GM12878 (cell line): Measurements from ENCODE around the gene CEP63. TPM values are rescaled to one million over a fixed set of nuclear protein-coding genes. Genes with fewer than 3 reads are reported as not detected.

Source experiments
- ATAC-seq: fragments of 200-7000 bp; cut with Tn5 transposase; 3 replicates; pipeline ENCODE4 v1.9.1; 2020; ENCODE audit warnings: mild to moderate bottlenecking, moderate library complexity
- BruUV-seq: library from RNA; stranded (reverse); fragments of 400-500 nt; replicated peaks from 2 replicates; lab custom pipeline; 2021; lab: Mats Ljungman, UMichigan
- CTCF ChIA-PET: fragments of 300-600 bp; sonication (Branson Sonifier 250); formaldehyde crosslinking; extraction: SDS; loops from one replicate; lab custom pipeline; 2021; ENCODE audit warnings: inconsistent platforms; lab: Yijun Ruan, JAX
- POLR2A ChIA-PET: fragments of 350-600 bp; formaldehyde crosslinking; extraction: SDS; loops from one replicate; lab custom pipeline; 2021; ENCODE audit warnings: inconsistent platforms; lab: Charles Lee
- RAD21 ChIA-PET: fragments of 300-600 bp; sonication (Branson Sonifier 250); formaldehyde crosslinking; loops from one replicate; lab custom pipeline; 2023; ENCODE audit warnings: antibody characterized with exemption; ENCODE audit not compliant: unreplicated experiment; lab: Charles Lee
- SMC1A ChIA-PET: fragments of 300-600 bp; sonication (Branson Sonifier 250); formaldehyde crosslinking; loops from one replicate; lab custom pipeline; 2023; ENCODE audit not compliant: unreplicated experiment, uncharacterized antibody; lab: Charles Lee
- DNase-seq: peaks from one replicate; pipeline ENCODE4 v3.0.0-alpha.2; 2011; ENCODE audit warnings: low read depth, low spot score
- FAIRE-seq: peaks from 3 replicates; lab custom pipeline; 2011; peaks lifted over from hg19 to GRCh38; lab: Jason Lieb, UNC
- H2AFZ ChIP-seq: 2 replicates; pipeline ENCODE4 v1.6.0; 2011; ENCODE audit warnings: low read depth, low read length, control low read depth; ENCODE audit not compliant: control insufficient read depth
- H3K27ac ChIP-seq: 2 replicates; pipeline ENCODE4 v1.5.1; 2011; ENCODE audit warnings: control low read depth; ENCODE audit not compliant: control insufficient read depth, insufficient read depth
- H3K27me3 ChIP-seq, 2 experiments: replicated peaks in 1 of 2; 2 replicates each; pipeline versions ENCODE4 v1.6.0 to v1.6.1; 2011; ENCODE audit warnings: low read length in 1 of 2; ENCODE audit not compliant: control insufficient read depth in 2 of 2, insufficient read depth in 2 of 2
- H3K36me3 ChIP-seq, 2 experiments: 2 replicates each; pipeline ENCODE4 v1.5.1; 2011; ENCODE audit warnings: low read length in 1 of 2; ENCODE audit not compliant: control insufficient read depth in 2 of 2, insufficient read depth in 2 of 2
- H3K4me1 ChIP-seq: 2 replicates; pipeline ENCODE4 v1.6.1; 2011; ENCODE audit warnings: mild to moderate bottlenecking, low read length, moderate library complexity, mixed read lengths; ENCODE audit not compliant: control insufficient read depth, insufficient read depth
- H3K4me2 ChIP-seq: 2 replicates; pipeline ENCODE4 v1.6.0; 2011; ENCODE audit warnings: control low read depth; ENCODE audit not compliant: control insufficient read depth, insufficient read depth
- H3K4me3 ChIP-seq: fragments of 200-600 bp; sonication (generic); 2 replicates; pipeline ENCODE4 v1.5.1; 2016
- H3K79me2 ChIP-seq: 2 replicates; pipeline ENCODE4 v1.6.0; 2011; ENCODE audit warnings: low read length; ENCODE audit not compliant: control insufficient read depth, insufficient read depth
- H3K9ac ChIP-seq: 2 replicates; pipeline ENCODE4 v1.8.0; 2011; ENCODE audit warnings: low read length, control low read depth, mixed read lengths; ENCODE audit not compliant: control insufficient read depth, insufficient read depth
- H3K9me3 ChIP-seq: replicated peaks from 3 replicates; pipeline ENCODE4 v1.5.1; 2011; ENCODE audit warnings: mild to moderate bottlenecking, low read length; ENCODE audit not compliant: control insufficient read depth, insufficient read depth
- H4K20me1 ChIP-seq: 2 replicates; pipeline ENCODE4 v1.6.0; 2011; ENCODE audit not compliant: control insufficient read depth, insufficient read depth
- CREB1 ChIP-seq: IDR thresholded peaks from 2 replicates; pipeline ENCODE4 v1.6.1; 2012; ENCODE audit warnings: low read depth, mild to moderate bottlenecking, inconsistent platforms
- CTCF ChIP-seq, 3 experiments: IDR thresholded peaks in 2 of 3; conservative IDR thresholded peaks in 1 of 3; 2 replicates each; pipeline ENCODE4 v1.5.1; 2011; ENCODE audit warnings: low read depth in 3 of 3, low read length in 3 of 3, mild to moderate bottlenecking in 3 of 3, control low read depth in 2 of 3, moderate library complexity in 2 of 3, inconsistent platforms in 1 of 3, mixed read lengths in 1 of 3; ENCODE audit not compliant: control insufficient read depth in 2 of 3, insufficient read depth in 1 of 3; ENCODE audit errors: extremely low read depth in 1 of 3
- DPF2 ChIP-seq: fragments of 450-650 bp; IDR thresholded peaks from 2 replicates; pipeline ENCODE4 v1.6.1; 2017; ENCODE audit warnings: mild to moderate bottlenecking
- EZH2 ChIP-seq: IDR thresholded peaks from 2 replicates; pipeline ENCODE4 v1.6.1; 2012; ENCODE audit warnings: low read depth, mild to moderate bottlenecking, control low read depth, inconsistent platforms, low read length, borderline replicate concordance; ENCODE audit not compliant: control insufficient read depth
- JUNB ChIP-seq: IDR thresholded peaks from 2 replicates; pipeline ENCODE4 v1.6.1; 2016; ENCODE audit warnings: antibody characterized with exemption, mild to moderate bottlenecking
- MYB ChIP-seq: fragments of 150-350 bp; IDR thresholded peaks from 2 replicates; pipeline ENCODE4 v1.6.1; 2014; ENCODE audit warnings: mild to moderate bottlenecking, low read depth, low read length, borderline replicate concordance
- NRF1 ChIP-seq: conservative IDR thresholded peaks from 2 replicates; pipeline ENCODE4 v1.6.1; 2011; ENCODE audit warnings: mild to moderate bottlenecking, low read depth, low read length, improper control_type of control experiment
- PAX8 ChIP-seq: fragments of 450-650 bp; IDR thresholded peaks from 2 replicates; pipeline ENCODE4 v1.6.1; 2017; ENCODE audit warnings: mild to moderate bottlenecking, moderate library complexity
- POLR2A ChIP-seq: IDR thresholded peaks from 2 replicates; pipeline ENCODE4 v1.6.1; 2011; ENCODE audit warnings: low read depth, mild to moderate bottlenecking, low read length
- ZBTB33 ChIP-seq: fragments of 450-650 bp; IDR thresholded peaks from 2 replicates; pipeline ENCODE4 v1.6.1; 2017; ENCODE audit warnings: mild to moderate bottlenecking
- WGBS: methylation state at CpG from one replicate; pipeline ENCODE4 v1.1.6; 2016; ENCODE audit warnings: low lambda C conversion rate; ENCODE audit not compliant: insufficient replicate concordance, insufficient coverage; ENCODE audit errors: missing lambda C conversion rate; 5-methylcytosine and 5-hydroxymethylcytosine counted together
- in situ Hi-C: fragments of 300-500 bp; cut with MboI; formaldehyde crosslinking; loops from 9 replicates; pipeline ENCODE4 v1.14.3; 2018; ENCODE audit warnings: mixed read lengths
- intact Hi-C: fragments of 100-400 bp; cut with micrococcal nuclease; formaldehyde crosslinking; loops from one replicate; pipeline ENCODE4 v1.14.2; 2022; ENCODE audit not compliant: unreplicated experiment
- polyA plus RNA-seq, 11 experiments: library from polyadenylated mRNA; depleted of rRNA in 4 of 11; unstranded in 6 of 11; stranded (reverse) in 5 of 11; fragments of >200 nt; fragmentation: Nextera tagmentation in 4 of 11; fragmentation: Illumina TruSeq in 1 of 11; extraction: Ambion mirVana in 4 of 11; extraction: Trizol in 1 of 11; gene quantifications; 1 replicate in 1 of 11; 2 replicates in 10 of 11; pipeline versions ENCODE4 v1.2.1 to v1.2.3, GENCODE V29; 2011 to 2016; ENCODE audit warnings: inconsistent platforms in 2 of 11, missing spikeins in 2 of 11, low read depth in 1 of 11
- total RNA-seq, 4 experiments: library from RNA; depleted of rRNA in 3 of 4; stranded (reverse); fragments of >200 nt in 3 of 4; fragmentation: Illumina TruSeq in 1 of 4; extraction: Trizol in 1 of 4; gene quantifications; 2 replicates each; pipeline versions ENCODE4 v1.2.1 to v1.2.3, GENCODE V29; 2013 to 2021

Gene CEP63
- total and polyA plus RNA-seq, 10 of the 15 experiments (the other 5 are each of a cell fraction or from before 2014, with no cell fraction given): 14.0 to 36.9 (median 26.8) TPM

GRCh38 chr3:134527037-134527436 lies 41.2 kb downstream of the CEP63 start:
- Histone ChIP-seq H3K9me3 (peaks cover 8% of the 10 kb centered on the region; the same call in 2 of the 3 replicates), H3K27ac (no peak overlapping the region), H3K79me2 (0 out of 2 replicates have a peak, but pooled peaks cover 1% of the 10 kb centered on the region), H3K27me3 (no peaks in the 10 kb centered on the region), H3K9ac (no peak overlapping the region), H4K20me1 (no peaks in the 10 kb centered on the region), H2AFZ (no peak overlapping the region), H3K4me3 (no peak overlapping the region), H3K4me1 (no peaks in the 10 kb centered on the region), H3K4me2 (no peak overlapping the region), H3K36me3 (no peaks in the 10 kb centered on the region; a peak in 1 of 4 replicates)
- SMC1A ChIA-PET: no interaction called here
- no TSS peak for BruUV-seq
- TF ChIP-seq NRF1 (no peak), CTCF (IDR thresholded peaks at IDR 0.05 in 2 of 3, conservative IDR thresholded peaks at IDR 0.05 in 1 of 3; ENCODE audit: control insufficient read depth in 2 of 3, extremely low read depth in 1 of 3, insufficient read depth in 1 of 3, low read depth in 3 of 3, low read length in 3 of 3) (peak in 2 of 3 experiments; percentile 21 to 32; a peak in 1 of 6 replicates)
- in situ Hi-C loops (no loop called here), intact Hi-C loops (no loop called here)
- 95% methylated on average over 4 of the region's 4 CpGs for WGBS
- DNase-seq (no peak), ATAC-seq (no peak), FAIRE-seq (no peak)
- RAD21 ChIA-PET: no interaction called here
- POLR2A ChIA-PET: no interaction called here
- CTCF ChIA-PET: no interaction called here

GRCh38 chr3:134527538-134528186 lies 41.8 kb downstream of the CEP63 start:
- Histone ChIP-seq H3K4me1 (no peaks in the 10 kb centered on the region), H3K36me3 (no peaks in the 10 kb centered on the region; a peak in 1 of 4 replicates), H3K4me3 (no peak overlapping the region), H3K9me3 (peaks cover 5% of the 10 kb centered on the region; the same call in 2 of the 3 replicates), H2AFZ (no peak overlapping the region), H4K20me1 (no peaks in the 10 kb centered on the region), H3K79me2 (0 out of 2 replicates have a peak, but pooled peaks cover 1% of the 10 kb centered on the region), H3K4me2 (no peak overlapping the region), H3K9ac (no peak overlapping the region), H3K27me3 (no peaks in the 10 kb centered on the region), H3K27ac (no peak overlapping the region)
- intact Hi-C loops: no loop called here
- WGBS: 94% methylated on average over 7 of the region's 7 CpGs
- BruUV-seq: no TSS peak
- ChIA-PET CTCF (no interaction called here), RAD21 (no interaction called here), SMC1A (no interaction called here), POLR2A (no interaction called here)
- ATAC-seq (no peak), FAIRE-seq (no peak), DNase-seq (no peak)
- in situ Hi-C loops: no loop called here
- no peak for TF ChIP-seq DPF2
- no peak for TF ChIP-seq CREB1
- TF ChIP-seq CTCF (IDR thresholded peaks at IDR 0.05 in 2 of 3, conservative IDR thresholded peaks at IDR 0.05 in 1 of 3; ENCODE audit: control insufficient read depth in 2 of 3, extremely low read depth in 1 of 3, insufficient read depth in 1 of 3, low read depth in 3 of 3, low read length in 3 of 3): no peak
- TF ChIP-seq POLR2A: no peak
- TF ChIP-seq MYB: no peak
- TF ChIP-seq JUNB: no peak
- no peak for TF ChIP-seq EZH2
- no peak for TF ChIP-seq PAX8
- no peak for TF ChIP-seq ZBTB33
